Esophagus muscularis mucosa (tissue), 4 donors: ENCODE results near the gene TP53I13.

Source experiments
- CTCF ChIP-seq, 3 experiments: fragments of 200-600 bp in 2 of 3; fragments of 450-650 bp in 1 of 3; sonication (generic) in 2 of 3; IDR thresholded peaks; one replicate each; pipeline ENCODE4 v1.5.1; 2017 to 2019; ENCODE audit warnings: antibody characterized with exemption in 3 of 3, mild to moderate bottlenecking in 2 of 3, moderate library complexity in 1 of 3
- EP300 ChIP-seq: sonication (generic); formaldehyde crosslinking; IDR thresholded peaks from one replicate; pipeline ENCODE4 v1.6.1; 2017; ENCODE audit warnings: antibody characterized with exemption
- POLR2A ChIP-seq: fragments of 450-650 bp; IDR thresholded peaks from one replicate; pipeline ENCODE4 v1.6.1; 2017; ENCODE audit warnings: antibody characterized with exemption, moderate library complexity, mild to moderate bottlenecking, low read depth
- POLR2AphosphoS5 ChIP-seq, 2 donors: sonication (generic); formaldehyde crosslinking; IDR thresholded peaks; one replicate each; pipeline ENCODE4 v1.6.1; 2017; ENCODE audit warnings: antibody characterized with exemption in 2 of 2

GRCh38 chr17:29583324-29584248, 15.1 kb downstream of the TP53I13 start:
- TF ChIP-seq CTCF (IDR thresholded peaks at IDR 0.05) (no peak), POLR2A (no peak), EP300 (no peak), POLR2AphosphoS5 (IDR thresholded peaks at IDR 0.05) (no peak)
